Activated CD4-positive, alpha-beta T cell treated with anti-CD3 and anti-CD28 coated beads for 36 hours (primary cell): Measurements from ENCODE around the gene RDH13. TPM values are rescaled to one million over a fixed set of nuclear protein-coding genes. Genes with fewer than 3 reads are reported as not detected.
"Not testable (repeated sequence)": the region's sequence is repeated elsewhere in the genome, so short reads cannot be mapped to it uniquely, and the experiment has no call there.

Experiments
- ATAC-seq: fragments of 200-7000 bp; cut with Tn5 transposase; one replicate; pipeline ENCODE4 v1.10.0; 2021; ENCODE audit warnings: mild to moderate bottlenecking, moderate library complexity
- CTCF ChIA-PET: fragments of 350-600 bp; sonication (Branson Sonifier 250); formaldehyde crosslinking; loops from one replicate; lab custom pipeline; 2021; ENCODE audit warnings: antibody characterized with exemption; lab: Charles Lee
- POLR2A ChIA-PET: fragments of 350-600 bp; sonication (Branson Sonifier 250); formaldehyde crosslinking; loops from one replicate; lab custom pipeline; 2021; ENCODE audit warnings: antibody characterized with exemption, inconsistent platforms; lab: Charles Lee
- DNase-seq: peaks from one replicate; pipeline ENCODE4 v3.0.0-alpha.2; 2020
- H3K27ac Mint-ChIP-seq: one replicate; pipeline ENCODE4 v1.8.0; 2021; ENCODE audit warnings: mixed read lengths
- H3K27me3 Mint-ChIP-seq: one replicate; pipeline ENCODE4 v1.8.0; 2021; ENCODE audit warnings: mixed read lengths
- H3K36me3 Mint-ChIP-seq: one replicate; pipeline ENCODE4 v1.8.0; 2021; ENCODE audit warnings: low read depth, mixed read lengths
- H3K4me1 Mint-ChIP-seq: one replicate; pipeline ENCODE4 v1.8.0; 2021; ENCODE audit warnings: mixed read lengths
- H3K4me3 Mint-ChIP-seq: one replicate; pipeline ENCODE4 v1.8.0; 2021; ENCODE audit warnings: mild to moderate bottlenecking, moderate library complexity, mixed read lengths
- H3K9me3 Mint-ChIP-seq: one replicate; pipeline ENCODE4 v1.8.0; 2021; ENCODE audit warnings: low read depth, mixed read lengths
- intact Hi-C, 2 experiments: fragments of 100-400 bp; cut with DNase I in 1 of 2; cut with micrococcal nuclease in 1 of 2; formaldehyde crosslinking; loops; one replicate each; pipeline versions ENCODE4 v1.14.2 to v1.15.1; 2022 to 2024; cut with DNase I, micrococcal nuclease
- total RNA-seq, 2 experiments: library from RNA; stranded (reverse); gene quantifications; one replicate each; pipeline ENCODE4 v1.2.3, GENCODE V29; 2021

RDH13 gene
- total RNA-seq, 2 experiments from 2014 or later = 11.9 to 12.8 TPM

DNA sequence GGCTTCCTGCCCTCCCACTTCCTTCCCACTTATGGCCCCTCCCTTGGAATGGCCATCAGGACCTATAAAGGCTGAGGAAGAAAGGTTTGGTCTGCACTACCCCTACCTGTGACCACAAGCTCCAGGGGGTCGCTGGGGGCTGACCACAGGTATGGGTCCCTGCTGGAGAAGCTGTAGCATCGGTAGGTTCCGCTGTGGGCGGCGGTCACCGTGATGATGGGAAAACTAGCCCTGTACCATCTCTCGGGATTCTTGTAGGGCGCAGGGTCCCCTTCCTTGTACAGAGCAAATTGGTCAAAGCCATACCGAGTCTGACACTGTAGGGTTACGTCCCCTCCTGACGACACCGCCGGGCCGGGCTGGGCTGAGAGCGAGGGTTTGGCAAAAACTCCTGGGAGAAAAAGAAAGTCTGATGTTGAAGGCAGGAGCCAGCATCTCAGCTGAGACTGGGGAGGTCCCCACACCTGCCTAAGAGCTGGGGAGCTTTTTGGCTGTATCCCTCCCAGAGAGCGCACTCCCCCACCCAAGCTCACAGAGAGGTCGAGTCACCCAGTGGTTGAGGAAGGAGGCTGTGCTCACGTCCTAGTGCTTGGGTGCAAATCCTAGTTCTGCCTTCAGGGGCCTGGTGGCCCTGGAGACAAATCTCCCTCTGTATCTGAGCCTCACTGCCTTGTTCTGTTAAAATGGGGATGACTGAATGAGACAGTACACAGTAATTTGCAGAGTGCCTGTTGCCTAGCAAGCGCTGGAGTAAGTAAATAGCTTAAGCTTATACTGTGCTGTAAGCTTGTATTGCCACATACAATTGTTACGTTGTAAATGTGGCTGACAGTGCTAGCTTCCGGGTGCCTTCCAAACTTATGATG lies 35.2 kb downstream of the RDH13 start:
- Mint-ChIP-seq H3K9me3 (peaks cover 15% of the 10 kb centered on the region), H3K4me1 (no peaks in the 10 kb centered on the region), H3K4me3 (no peak overlapping the region), H3K27me3 (no peaks in the 10 kb centered on the region), H3K27ac (no peak overlapping the region), H3K36me3 (peaks cover 12% of the 10 kb centered on the region)
- POLR2A ChIA-PET = interaction anchor here (0.5 kb wide), 1 partner anchor 77 kb away, joined by 5 read pairs; no protein-coding TSS in a partner anchor
- intact Hi-C loops = no loop called here
- CTCF ChIA-PET = interaction anchor here (0.8 kb wide), 1 partner anchor 146 kb away, joined by 3 read pairs; no protein-coding TSS in a partner anchor
- ATAC-seq (no peak), DNase-seq (no peak)

DNA sequence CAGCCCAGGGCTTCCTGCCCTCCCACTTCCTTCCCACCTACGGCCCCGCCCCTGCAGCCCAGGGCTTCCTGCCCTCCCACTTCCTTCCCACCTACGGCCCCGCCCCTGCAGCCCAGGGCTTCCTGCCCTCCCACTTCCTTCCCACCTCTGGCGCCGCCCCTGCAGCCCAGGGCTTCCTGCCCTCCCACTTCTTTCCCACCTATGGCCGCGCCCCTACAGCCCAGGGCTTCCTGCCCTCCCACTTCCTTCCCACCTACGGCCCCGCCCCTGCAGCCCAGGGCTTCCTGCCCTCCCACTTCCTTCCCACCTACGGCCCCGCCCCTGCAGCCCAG lies 35.8 kb downstream of the RDH13 start:
- H3K4me1 Mint-ChIP-seq, H3K4me3 Mint-ChIP-seq, H3K27ac Mint-ChIP-seq, CTCF ChIA-PET, DNase-seq, POLR2A ChIA-PET, ATAC-seq, intact Hi-C loops, H3K27me3 Mint-ChIP-seq: not testable (repeated sequence)
- Mint-ChIP-seq H3K9me3 (peaks cover 15% of the 10 kb centered on the region), H3K36me3 (peaks cover 16% of the 10 kb centered on the region)

DNA sequence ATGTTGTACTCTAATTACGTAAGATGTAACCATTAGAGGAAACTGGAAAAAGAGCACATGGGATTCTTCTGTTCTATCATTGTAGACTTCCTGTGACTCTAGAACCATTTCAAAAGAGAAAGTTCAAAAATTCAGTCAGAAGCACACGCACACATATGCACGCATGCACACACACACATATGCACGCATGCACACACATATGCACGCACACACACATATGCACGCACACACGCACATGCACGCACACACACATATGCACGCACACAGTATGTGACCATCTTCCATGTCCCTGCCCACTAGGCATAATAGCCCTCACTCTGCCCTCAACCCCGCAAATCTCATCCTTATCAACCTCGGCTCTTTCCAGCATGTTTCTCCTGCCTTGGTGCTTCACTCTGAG lies 38.8 kb downstream of the RDH13 start:
- DNase-seq (no peak), ATAC-seq (no peak)
- ChIA-PET POLR2A (no interaction called here), CTCF (no interaction called here)
- no peaks in the 10 kb centered on the region for H3K27me3 Mint-ChIP-seq
- no peak overlapping the region for H3K4me3 Mint-ChIP-seq
- no peaks in the 10 kb centered on the region for H3K4me1 Mint-ChIP-seq
- H3K27ac Mint-ChIP-seq = no peak overlapping the region
- peaks cover 24% of the 10 kb centered on the region for H3K36me3 Mint-ChIP-seq
- intact Hi-C loops = no loop called here
- H3K9me3 Mint-ChIP-seq = peaks cover 18% of the 10 kb centered on the region

DNA sequence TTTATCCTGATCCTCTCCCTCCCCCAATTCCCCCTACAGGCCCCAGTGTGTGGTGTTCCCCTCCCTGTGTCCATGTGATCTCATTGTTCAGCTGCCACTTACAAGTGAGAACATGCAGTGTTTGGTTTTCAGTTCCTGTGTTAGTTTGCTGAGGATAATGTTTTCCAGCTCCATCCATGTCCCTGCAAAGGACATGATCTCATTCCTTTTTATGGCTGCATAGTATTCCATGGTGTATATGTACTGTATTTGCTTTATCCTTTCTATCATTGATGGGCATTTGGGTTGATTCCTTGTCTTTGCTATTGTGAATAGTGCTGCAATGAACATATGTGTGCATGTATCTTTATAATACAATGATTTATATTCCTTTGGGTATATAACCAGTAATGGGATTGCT lies 42.6 kb downstream of the RDH13 start:
- H3K27ac Mint-ChIP-seq, H3K27me3 Mint-ChIP-seq, H3K4me1 Mint-ChIP-seq, H3K4me3 Mint-ChIP-seq, DNase-seq, ATAC-seq, intact Hi-C loops, POLR2A ChIA-PET: not testable (repeated sequence)
- Mint-ChIP-seq H3K9me3 (peaks cover 14% of the 10 kb centered on the region), H3K36me3 (peaks cover 31% of the 10 kb centered on the region)
- CTCF ChIA-PET = interaction anchor here (1.1 kb wide), 1 partner anchor 14 kb away, joined by 3 read pairs; no protein-coding TSS in a partner anchor

DNA sequence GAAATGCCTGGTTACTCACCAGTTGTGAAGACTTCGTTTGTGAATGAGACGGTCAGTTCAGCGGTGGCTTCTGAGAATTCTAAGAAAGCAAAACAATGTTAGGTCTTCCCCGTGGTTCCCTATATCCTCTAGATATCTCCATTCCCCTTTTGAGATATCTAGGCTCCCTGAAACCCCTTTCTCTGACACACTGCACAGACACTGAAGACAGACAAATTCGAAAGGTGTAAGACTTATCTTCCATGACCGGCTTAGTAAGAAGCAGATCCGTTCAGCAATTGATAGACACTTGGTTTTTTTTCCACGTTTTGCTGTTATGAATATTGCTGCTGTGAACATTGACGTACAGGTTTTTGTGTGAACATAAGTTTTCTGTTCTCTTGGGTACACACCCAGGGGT lies 44.3 kb downstream of the RDH13 start:
- H3K27ac Mint-ChIP-seq = no peak overlapping the region
- H3K36me3 Mint-ChIP-seq = peaks cover 24% of the 10 kb centered on the region
- ATAC-seq (no peak), DNase-seq (no peak)
- intact Hi-C loops = no loop called here
- ChIA-PET CTCF (interaction anchor here (0.6 kb wide), 1 partner anchor 36 kb away, joined by 4 read pairs; no protein-coding TSS in a partner anchor), POLR2A (no interaction called here)
- no peaks in the 10 kb centered on the region for H3K27me3 Mint-ChIP-seq
- peaks cover 9% of the 10 kb centered on the region for H3K9me3 Mint-ChIP-seq
- H3K4me1 Mint-ChIP-seq = no peaks in the 10 kb centered on the region
- no peak overlapping the region for H3K4me3 Mint-ChIP-seq

DNA sequence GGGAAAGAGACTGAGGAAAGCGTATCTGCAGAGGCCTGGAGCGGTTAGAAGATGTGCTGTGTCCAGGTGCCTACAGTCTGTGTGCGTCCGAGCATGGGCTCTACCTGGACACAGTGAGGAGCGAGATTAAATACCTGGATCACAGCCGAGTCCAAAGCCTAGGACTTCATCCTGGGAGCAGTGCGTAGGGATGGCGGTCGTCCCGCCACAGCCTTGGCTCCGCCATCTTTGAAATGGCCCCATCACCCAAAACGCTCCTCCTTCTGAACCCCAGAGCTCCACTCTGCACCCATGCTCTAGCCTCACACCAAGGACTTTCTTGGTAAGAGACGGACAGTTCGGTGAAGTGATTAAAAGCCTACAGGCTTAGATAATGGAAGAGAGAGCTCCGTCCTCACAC lies 44.7 kb downstream of the RDH13 start:
- H3K36me3 Mint-ChIP-seq = peaks cover 22% of the 10 kb centered on the region
- ChIA-PET CTCF (interaction anchor here (0.6 kb wide), 1 partner anchor 36 kb away, joined by 4 read pairs; no protein-coding TSS in a partner anchor), POLR2A (no interaction called here)
- intact Hi-C loops = no loop called here
- no peaks in the 10 kb centered on the region for H3K27me3 Mint-ChIP-seq
- no peak for DNase-seq
- H3K4me3 Mint-ChIP-seq = no peak overlapping the region
- ATAC-seq = no peak
- H3K9me3 Mint-ChIP-seq = peaks cover 7% of the 10 kb centered on the region
- no peaks in the 10 kb centered on the region for H3K4me1 Mint-ChIP-seq
- no peak overlapping the region for H3K27ac Mint-ChIP-seq

DNA sequence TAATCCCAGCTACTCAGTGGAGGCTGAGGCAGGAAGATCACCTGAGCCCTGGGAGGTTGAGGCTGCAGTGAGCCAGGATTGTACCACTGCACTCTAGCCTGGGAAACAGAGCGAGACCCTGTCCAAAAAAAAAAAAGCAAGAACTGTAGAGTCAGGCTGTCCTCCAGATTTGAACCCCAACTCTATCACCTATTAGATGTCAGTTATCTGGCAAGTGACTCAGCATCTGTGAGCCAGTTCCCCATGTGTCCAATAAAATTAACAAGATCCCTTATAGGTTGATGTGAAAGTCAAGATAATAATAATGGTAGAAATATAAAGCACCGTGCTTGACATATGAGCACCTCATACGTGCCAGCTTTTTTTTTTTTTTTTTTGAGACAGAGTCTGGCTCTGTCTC lies 46.9 kb downstream of the RDH13 start:
- ATAC-seq = no peak
- Mint-ChIP-seq H3K27me3 (no peaks in the 10 kb centered on the region), H3K9me3 (peaks cover 5% of the 10 kb centered on the region), H3K4me1 (no peaks in the 10 kb centered on the region), H3K4me3 (no peak overlapping the region), H3K27ac (no peak overlapping the region), H3K36me3 (peaks cover 11% of the 10 kb centered on the region)
- ChIA-PET POLR2A (interaction anchor here (0.6 kb wide), 1 partner anchor 78 kb away, joined by 6 read pairs; no protein-coding TSS in a partner anchor), CTCF (no interaction called here)
- intact Hi-C loops = no loop called here
- DNase-seq = no peak

DNA sequence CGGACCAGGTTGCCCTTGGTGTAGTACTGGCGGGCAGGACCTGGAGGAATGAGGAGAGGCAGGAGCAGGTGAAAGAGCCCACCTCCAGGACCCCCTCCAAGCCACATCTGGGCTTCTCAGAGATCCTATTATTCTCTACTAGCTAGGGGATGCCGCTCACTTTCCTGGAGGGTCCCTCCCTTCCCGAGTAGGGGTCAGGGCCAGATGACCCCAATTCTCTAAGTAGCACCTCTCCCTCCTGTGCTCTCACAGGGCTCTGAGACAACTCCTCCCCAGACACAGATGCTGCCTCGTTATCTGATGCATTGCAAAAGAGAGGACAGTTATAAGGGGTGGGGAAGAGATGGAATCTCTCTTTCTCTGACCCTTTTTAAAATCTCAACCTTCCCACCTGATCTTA lies 47.8 kb downstream of the RDH13 start:
- ATAC-seq (no peak), DNase-seq (no peak)
- Mint-ChIP-seq H3K9me3 (peaks cover 2% of the 10 kb centered on the region), H3K4me3 (peak overlapping the region; percentile 63), H3K27me3 (no peaks in the 10 kb centered on the region), H3K27ac (no peak overlapping the region), H3K36me3 (peaks cover 13% of the 10 kb centered on the region), H3K4me1 (no peaks in the 10 kb centered on the region)
- intact Hi-C loops = no loop called here
- ChIA-PET POLR2A (no interaction called here), CTCF (no interaction called here)

DNA sequence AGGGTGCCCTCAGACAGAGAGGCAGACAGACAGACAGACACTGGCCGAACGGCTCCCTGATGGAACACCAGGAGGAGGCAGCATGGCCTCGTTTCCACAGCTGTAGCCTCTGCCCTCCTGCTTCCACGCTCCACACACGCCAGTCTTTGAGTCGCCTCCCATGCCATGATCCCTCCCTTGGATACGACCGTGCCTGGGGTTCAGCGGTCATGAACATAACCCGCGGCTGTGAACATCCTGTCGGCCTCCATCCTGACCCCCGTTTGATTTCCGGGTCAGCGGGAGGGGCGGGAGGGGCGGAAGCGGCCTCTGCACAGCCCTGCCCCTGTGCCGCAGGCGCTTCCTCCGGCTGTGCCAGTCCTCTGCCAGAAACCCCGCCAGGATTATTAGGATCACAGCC lies 48.2 kb downstream of the RDH13 start:
- Mint-ChIP-seq H3K27ac (peak overlapping the region; percentile 34), H3K4me3 (peak overlapping the region; percentile 63), H3K9me3 (peaks cover 2% of the 10 kb centered on the region), H3K36me3 (peaks cover 13% of the 10 kb centered on the region), H3K27me3 (no peaks in the 10 kb centered on the region), H3K4me1 (no peaks in the 10 kb centered on the region)
- ATAC-seq = peak; percentile 93
- ChIA-PET CTCF (no interaction called here), POLR2A (no interaction called here)
- intact Hi-C loops = no loop called here
- DNase-seq = peak; percentile 40

DNA sequence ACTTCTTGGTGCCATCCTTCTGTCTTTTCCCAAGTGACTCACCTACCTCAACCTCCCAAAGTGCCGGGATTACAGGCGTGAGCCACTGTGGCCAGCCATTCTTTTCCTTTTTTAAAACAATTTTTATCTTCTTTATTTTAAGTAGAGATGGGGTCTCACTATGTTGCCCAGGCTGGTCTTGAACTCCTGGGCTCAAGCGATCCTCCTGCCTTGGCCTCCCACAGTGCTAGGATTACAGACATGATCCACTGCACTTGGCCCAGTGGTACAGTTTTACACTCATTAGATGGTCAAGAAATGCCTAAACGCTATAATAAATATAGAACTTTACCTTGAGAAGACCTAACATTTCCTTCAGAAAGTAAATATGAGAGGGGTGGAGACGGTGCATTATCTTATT lies 49.4 kb downstream of the RDH13 start:
- peaks cover 1% of the 10 kb centered on the region for H3K27me3 Mint-ChIP-seq
- ATAC-seq (no peak), DNase-seq (no peak)
- intact Hi-C loops = no loop called here
- ChIA-PET CTCF (no interaction called here), POLR2A (no interaction called here)
- H3K4me3 Mint-ChIP-seq = no peak overlapping the region
- peaks cover 19% of the 10 kb centered on the region for H3K36me3 Mint-ChIP-seq
- H3K4me1 Mint-ChIP-seq = no peaks in the 10 kb centered on the region
- no peak overlapping the region for H3K27ac Mint-ChIP-seq
- peaks cover 3% of the 10 kb centered on the region for H3K9me3 Mint-ChIP-seq

DNA sequence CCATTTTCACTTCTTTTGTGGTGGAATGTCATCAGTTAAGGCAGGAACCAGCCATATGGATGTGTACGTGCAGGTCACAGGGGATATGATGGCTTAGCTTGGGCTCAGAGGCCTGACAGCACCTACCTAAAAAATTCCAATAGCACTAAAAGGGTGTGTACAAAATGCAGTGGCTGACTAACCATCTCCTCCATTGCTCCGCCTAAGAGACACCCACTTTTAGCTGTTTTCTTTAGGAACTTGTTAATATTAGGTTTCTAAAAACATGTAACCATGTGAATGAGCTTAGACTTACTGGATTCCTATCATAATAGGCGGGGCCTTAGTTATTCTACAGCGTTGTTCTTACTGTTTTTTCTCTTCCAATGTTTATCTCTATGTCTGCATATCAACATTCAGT lies 50.6 kb downstream of the RDH13 start:
- no peak overlapping the region for H3K4me3 Mint-ChIP-seq
- peaks cover 19% of the 10 kb centered on the region for H3K36me3 Mint-ChIP-seq
- no peak for DNase-seq
- no peak overlapping the region for H3K27ac Mint-ChIP-seq
- no peak for ATAC-seq
- ChIA-PET CTCF (no interaction called here), POLR2A (no interaction called here)
- H3K9me3 Mint-ChIP-seq = peaks cover 3% of the 10 kb centered on the region
- peaks cover 1% of the 10 kb centered on the region for H3K27me3 Mint-ChIP-seq
- peaks cover 10% of the 10 kb centered on the region for H3K4me1 Mint-ChIP-seq
- intact Hi-C loops = no loop called here

DNA sequence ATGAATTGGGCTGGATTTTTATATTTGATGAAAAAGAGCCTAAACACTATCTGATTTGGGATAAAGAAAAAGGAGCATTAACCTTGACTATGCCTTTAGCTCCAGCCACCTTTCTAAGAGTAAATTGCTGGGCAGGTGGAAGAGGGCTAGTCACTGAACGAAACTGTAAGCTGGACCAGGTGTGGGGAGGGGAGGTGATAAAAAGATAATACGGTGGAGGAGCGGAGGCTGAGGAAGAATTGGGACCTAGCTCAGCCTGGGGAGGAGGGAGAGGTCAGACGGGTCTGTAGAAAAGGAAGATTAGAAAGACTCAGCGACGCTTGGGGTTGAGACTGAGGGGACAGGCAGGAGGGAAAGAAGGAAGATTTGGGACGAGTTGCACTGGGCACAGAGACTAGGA lies 52.4 kb downstream of the RDH13 start:
- H3K27ac Mint-ChIP-seq, H3K27me3 Mint-ChIP-seq, H3K4me3 Mint-ChIP-seq, CTCF ChIA-PET, intact Hi-C loops, POLR2A ChIA-PET, ATAC-seq, DNase-seq: not testable (repeated sequence)
- Mint-ChIP-seq H3K9me3 (peaks cover 12% of the 10 kb centered on the region), H3K36me3 (peaks cover 28% of the 10 kb centered on the region), H3K4me1 (peaks cover 20% of the 10 kb centered on the region)
